ENCODE results near the gene SULT4A1.

SULT4A1 gene

DNA sequence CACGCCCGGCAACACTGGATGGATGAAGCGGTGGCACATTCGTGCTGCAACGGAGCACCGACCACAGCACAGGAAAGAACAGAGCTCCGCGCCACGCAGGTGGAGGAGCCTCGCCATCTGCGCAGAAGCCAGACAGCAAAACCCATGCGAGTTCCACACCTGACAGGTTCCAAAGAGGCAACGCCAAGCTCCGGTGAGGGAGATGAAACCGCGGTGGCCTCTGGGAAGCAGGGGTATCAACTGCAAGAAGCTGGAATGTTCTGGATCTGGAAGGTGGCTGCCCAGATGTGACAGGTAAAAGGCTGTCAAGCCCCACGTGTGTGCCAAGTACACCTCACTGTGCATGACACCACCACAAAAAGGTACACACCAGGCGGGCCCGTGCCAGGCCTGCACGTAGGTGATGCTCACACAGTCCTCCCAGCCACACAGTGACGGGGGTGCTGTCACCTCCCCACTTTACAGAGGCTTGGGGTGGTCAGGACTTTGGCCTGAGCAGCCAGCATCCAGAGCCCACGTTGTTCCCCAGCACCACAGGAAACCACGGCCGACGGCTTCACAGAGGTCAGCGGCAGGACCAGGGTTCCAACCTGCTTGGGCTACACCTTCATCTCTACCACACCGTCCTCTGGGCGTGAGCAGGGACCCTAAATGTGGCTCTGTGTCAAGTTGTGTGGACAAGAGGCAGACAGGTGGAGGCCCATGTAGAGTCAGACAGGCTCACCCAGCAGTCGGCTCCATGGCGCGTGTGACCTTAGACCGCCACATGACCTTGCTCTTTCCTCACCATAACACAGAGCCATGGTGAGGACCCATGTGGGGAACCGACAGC is 30.5 kb downstream of the SULT4A1 start:
- Histone ChIP-seq H3K4me3 (ENCODE audit: low read depth, low read length) (no peak overlapping the region), H3K9me3 (ENCODE audit: control insufficient read depth, low read length) (no peaks in the 10 kb centered on the region), H3K27me3 (ENCODE audit: control insufficient read depth, insufficient read depth, low read length) (no peaks in the 10 kb centered on the region), H3K4me2 (ENCODE audit: low read length) (no peak overlapping the region), H2AFZ (no peak overlapping the region), H3K27ac (no peak overlapping the region), H3K36me3 (ENCODE audit: control insufficient read depth, insufficient read depth, low read length) (no peaks in the 10 kb centered on the region), H3K79me2 (no peaks in the 10 kb centered on the region), H3K4me1 (no peaks in the 10 kb centered on the region), H3K9ac (no peak overlapping the region)
- TF ChIP-seq CTCF (IDR thresholded peaks at IDR 0.05) = no peak

GRCh38 chr22:43830931-43831560 is 31.3 kb downstream of the SULT4A1 start:
- Histone ChIP-seq H3K4me1 (no peaks in the 10 kb centered on the region), H3K4me3 (ENCODE audit: low read depth, low read length) (no peak overlapping the region), H3K4me2 (ENCODE audit: low read length) (no peak overlapping the region), H2AFZ (no peak overlapping the region), H3K36me3 (ENCODE audit: control insufficient read depth, insufficient read depth, low read length) (no peaks in the 10 kb centered on the region), H3K79me2 (no peaks in the 10 kb centered on the region), H3K9me3 (ENCODE audit: control insufficient read depth, low read length) (no peaks in the 10 kb centered on the region), H3K9ac (no peak overlapping the region), H3K27me3 (ENCODE audit: control insufficient read depth, insufficient read depth, low read length) (no peaks in the 10 kb centered on the region), H3K27ac (no peak overlapping the region)
- TF ChIP-seq CTCF (IDR thresholded peaks at IDR 0.05) = no peak

DNA sequence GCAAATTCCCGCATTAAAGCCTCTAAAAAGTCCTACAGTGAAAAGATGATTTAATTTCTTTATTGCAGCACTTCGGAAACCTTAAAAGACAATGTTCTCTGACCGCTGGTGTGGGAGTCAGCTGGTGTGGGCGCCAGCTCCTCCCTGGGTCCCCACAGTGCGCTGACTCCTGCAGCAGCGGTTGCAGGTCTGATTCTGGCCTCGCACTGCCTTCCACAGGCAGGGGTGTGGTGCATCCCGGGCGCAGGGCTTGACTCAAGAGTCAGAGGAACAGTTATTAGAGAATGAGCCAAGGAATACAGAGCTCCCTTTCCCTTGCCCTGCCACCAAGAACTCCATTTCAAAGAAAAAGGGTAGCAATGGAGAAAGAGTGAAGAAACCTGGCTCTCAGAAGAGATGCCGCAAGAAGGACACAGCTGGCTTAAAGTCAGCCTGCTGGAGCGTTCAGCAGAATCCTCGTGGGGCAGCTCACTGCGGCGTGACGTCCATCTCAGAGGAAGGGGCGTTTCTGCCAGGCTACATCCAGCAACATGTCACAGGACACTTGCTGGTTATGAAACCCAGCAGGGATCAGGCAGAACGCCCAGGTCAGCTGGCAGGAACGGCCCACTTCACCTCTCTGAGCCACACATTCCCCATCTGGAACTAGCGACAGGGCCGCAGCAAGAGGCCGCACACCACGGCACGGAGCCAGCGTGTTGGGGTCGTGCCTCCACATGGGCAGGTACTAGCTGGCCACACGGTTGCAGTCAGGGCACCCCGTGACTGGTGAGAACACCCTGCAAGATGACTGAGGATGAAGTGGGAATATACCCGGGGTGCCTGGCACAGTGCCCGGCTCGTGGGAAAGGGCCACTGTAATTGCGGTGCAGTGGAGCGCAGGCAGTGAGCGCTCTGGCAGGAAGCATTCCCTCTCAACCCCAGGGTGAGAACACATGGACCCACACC is 32.1 kb downstream of the SULT4A1 start:
- Histone ChIP-seq H3K9me3 (ENCODE audit: control insufficient read depth, low read length) (no peaks in the 10 kb centered on the region), H3K4me3 (ENCODE audit: low read depth, low read length) (no peak overlapping the region), H2AFZ (no peak overlapping the region), H3K4me1 (no peaks in the 10 kb centered on the region), H3K79me2 (no peaks in the 10 kb centered on the region), H3K27me3 (ENCODE audit: control insufficient read depth, insufficient read depth, low read length) (no peaks in the 10 kb centered on the region), H3K4me2 (ENCODE audit: low read length) (no peak overlapping the region), H3K9ac (no peak overlapping the region), H3K27ac (no peak overlapping the region), H3K36me3 (ENCODE audit: control insufficient read depth, insufficient read depth, low read length) (no peaks in the 10 kb centered on the region)
- no peak for TF ChIP-seq CTCF (IDR thresholded peaks at IDR 0.05)

DNA sequence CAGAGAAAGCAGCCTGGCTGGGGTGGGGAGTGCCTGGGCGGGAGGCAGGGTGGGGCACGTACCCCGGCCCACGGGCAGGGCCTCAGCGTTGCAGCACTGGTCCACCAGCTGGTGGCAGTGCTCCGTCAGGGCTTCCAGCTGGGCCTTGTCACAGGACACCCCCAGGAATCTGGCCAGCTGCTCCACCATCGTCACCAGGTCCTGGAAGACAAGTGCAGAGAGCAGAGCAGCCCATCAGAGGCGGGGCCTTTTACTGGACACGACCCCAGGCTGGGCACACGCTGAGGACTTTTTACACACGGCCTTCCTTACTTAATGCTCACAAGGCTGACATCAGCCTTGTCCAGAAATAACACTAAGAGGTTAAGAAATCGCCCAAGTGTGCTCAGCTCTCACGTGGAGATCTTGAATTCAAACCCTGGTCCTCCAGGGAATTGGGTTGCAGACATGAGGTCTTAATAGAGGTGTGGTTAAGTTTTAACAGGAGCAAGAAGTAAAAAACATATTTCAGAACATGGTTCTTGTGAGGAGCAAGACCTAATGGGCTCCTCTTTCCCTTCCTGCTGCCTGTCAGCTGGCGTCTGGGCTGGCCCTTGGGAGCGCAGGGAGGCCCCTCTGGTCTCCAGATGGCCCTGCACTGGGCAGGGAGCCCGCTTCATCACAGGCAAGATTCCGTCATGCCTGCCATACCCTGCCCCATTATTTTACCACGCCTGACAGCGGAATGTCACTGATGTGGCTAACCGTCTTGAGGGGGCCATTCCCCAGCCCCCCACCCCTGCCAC is 33.1 kb downstream of the SULT4A1 start:
- Histone ChIP-seq H3K27me3 (ENCODE audit: control insufficient read depth, insufficient read depth, low read length) (no peaks in the 10 kb centered on the region), H3K4me3 (ENCODE audit: low read depth, low read length) (no peak overlapping the region), H3K36me3 (ENCODE audit: control insufficient read depth, insufficient read depth, low read length) (no peaks in the 10 kb centered on the region), H3K27ac (no peak overlapping the region), H2AFZ (no peak overlapping the region), H3K9me3 (ENCODE audit: control insufficient read depth, low read length) (no peaks in the 10 kb centered on the region), H3K4me1 (no peaks in the 10 kb centered on the region), H3K9ac (no peak overlapping the region), H3K79me2 (no peaks in the 10 kb centered on the region), H3K4me2 (ENCODE audit: low read length) (no peak overlapping the region)
- TF ChIP-seq CTCF (IDR thresholded peaks at IDR 0.05) = no peak
